Activated CD8-positive, alpha-beta memory T cell treated with anti-CD3 and anti-CD28 coated beads for 36 hours (primary cell): Measurements from ENCODE around the gene ZNHIT6. TPM values are rescaled to one million over a fixed set of nuclear protein-coding genes. Genes with fewer than 3 reads are reported as not detected.

Experiments used
- CTCF ChIA-PET: fragments of 350-600 bp; sonication (Branson Sonifier 250); formaldehyde crosslinking; loops from one replicate; lab custom pipeline; 2021; ENCODE audit warnings: antibody characterized with exemption; lab: Charles Lee
- POLR2A ChIA-PET: fragments of 350-600 bp; sonication (Branson Sonifier 250); formaldehyde crosslinking; loops from one replicate; lab custom pipeline; 2021; ENCODE audit warnings: antibody characterized with exemption; lab: Charles Lee
- total RNA-seq, 2 experiments: library from RNA; stranded (reverse); gene quantifications; one replicate each; pipeline ENCODE4 v1.2.3, GENCODE V29; 2021

ZNHIT6 gene
- total RNA-seq, 2 experiments from 2014 or later: 32.5 to 32.7 TPM

- ChIA-PET POLR2A (no interaction called here), CTCF (no interaction called here)
These were observed 103.8 kb downstream of the ZNHIT6 start for GRCh38 chr1:85604298-85604997.

GRCh38 chr1:85603086-85603880, 105.0 kb downstream of the ZNHIT6 start:
- ChIA-PET POLR2A (no interaction called here), CTCF (no interaction called here)

- CTCF ChIA-PET: no interaction called here
- POLR2A ChIA-PET: no interaction called here
These were observed 105.7 kb downstream of the ZNHIT6 start for GRCh38 chr1:85602571-85602970.

GRCh38 chr1:85601901-85602300, 106.3 kb downstream of the ZNHIT6 start:
- ChIA-PET CTCF (no interaction called here), POLR2A (no interaction called here)

- ChIA-PET CTCF (no interaction called here), POLR2A (no interaction called here)
These were observed 108.6 kb downstream of the ZNHIT6 start for GRCh38 chr1:85599681-85600080.

Other genes starting within 250 kb of the ZNHIT6 start
- gene DDAH1, start 243.3 kb downstream of the ZNHIT6 start, total RNA-seq: under 1 TPM; 0.04 TPM
- not detected for gene CCN1, start 127.7 kb downstream of the ZNHIT6 start, total RNA-seq